ENCODE data around the gene PLEKHG4. TPM values are rescaled to one million over a fixed set of nuclear protein-coding genes. Genes with fewer than 3 reads are reported as not detected.

The PLEKHG4 gene
- total RNA-seq, 1 experiment from 2014 or later, result 13.9 TPM

- Histone ChIP-seq H4K91ac (ENCODE audit: insufficient read length, low read depth, low read length) (no peak overlapping the region), H3K4me1 (ENCODE audit: insufficient read depth, low read length) (no peaks in the 10 kb centered on the region), H3K9me3 (ENCODE audit: control insufficient read depth, low read depth, low read length) (no peaks in the 10 kb centered on the region), H4K8ac (replicated peaks; ENCODE audit: insufficient read length, low read depth, low read length) (no peak overlapping the region), H3K18ac (ENCODE audit: insufficient read length, low read depth, low read length) (no peak overlapping the region), H3T11ph (ENCODE audit: low read length) (no peak overlapping the region), H3K14ac (ENCODE audit: insufficient read depth, low read length) (no peak overlapping the region), H3K23me2 (ENCODE audit: insufficient read length, low read depth, low read length, poor library complexity, severe bottlenecking) (no peaks in the 10 kb centered on the region), H3K4ac (ENCODE audit: low read depth, low read length) (no peak overlapping the region), H3K79me2 (ENCODE audit: insufficient read depth, low read length) (no peaks in the 10 kb centered on the region), H4K20me1 (ENCODE audit: control insufficient read depth, insufficient read depth, insufficient read length) (no peaks in the 10 kb centered on the region), H2BK15ac (ENCODE audit: low read depth, low read length) (no peak overlapping the region), H3K9ac (ENCODE audit: extremely low read depth, insufficient read length, low read length) (no peak overlapping the region), H3K27me3 (ENCODE audit: insufficient read depth, low read length) (no peaks in the 10 kb centered on the region), H2BK120ac (ENCODE audit: low read depth, low read length, poor library complexity, severe bottlenecking) (no peak overlapping the region), H2BK5ac (ENCODE audit: insufficient read length, low read length) (no peak overlapping the region), H3K27ac (ENCODE audit: insufficient read length, low read depth, low read length) (no peak overlapping the region), H2BK12ac (ENCODE audit: insufficient read length, low read depth, low read length) (no peak overlapping the region), H3K4me2 (ENCODE audit: insufficient read depth, insufficient read length, low read length) (no peak overlapping the region), H4K5ac (ENCODE audit: insufficient read length, low read depth, low read length) (no peak overlapping the region), H2BK20ac (ENCODE audit: low read depth, low read length, poor library complexity, severe bottlenecking) (no peak overlapping the region), H3K23ac (ENCODE audit: insufficient read length, low read depth, low read length) (no peak overlapping the region), H2AFZ (ENCODE audit: low read length) (no peak overlapping the region), H3K79me1 (ENCODE audit: insufficient read depth, low read depth, low read length, poor library complexity, severe bottlenecking) (no peaks in the 10 kb centered on the region), H3K56ac (ENCODE audit: insufficient read length, low read depth, low read length) (no peak overlapping the region), H2AK5ac (ENCODE audit: insufficient read length, low read length) (no peak overlapping the region)
- TF ChIP-seq CTCF (conservative IDR thresholded peaks at IDR 0.05), result no peak
- no peak overlapping the region for H3K4me3 Mint-ChIP-seq
- DNase-seq, result no peak
- H3K27ac Mint-ChIP-seq, result no peak overlapping the region
- peaks cover 0 to 5% (median 0%) of the 10 kb centered on the region in 3 experiments; a peak in 4 of 7 replicates for H3K36me3 Mint-ChIP-seq (ENCODE audit: insufficient read depth in 1 of 3, low read depth in 3 of 3)
- peaks cover 28% of the 10 kb centered on the region for H3K27me3 Mint-ChIP-seq (ENCODE audit: low read depth)
- H3K4me1 Mint-ChIP-seq, result no peaks in the 10 kb centered on the region
- peaks cover 13 to 18% of the 10 kb centered on the region in 2 experiments for H3K9me3 Mint-ChIP-seq
- WGBS (ENCODE audit: extremely low coverage, insufficient read length, low lambda C conversion rate), result no CpG with 5 or more reads among the region's 2 CpGs
These were observed 54.0 kb downstream of the PLEKHG4 start for GRCh38 chr16:67333315-67333714.

Measured in H9 (cell line).